GM23338 (cell line): Measurements from ENCODE around the gene UBL7. TPM values are rescaled to one million over a fixed set of nuclear protein-coding genes. Genes with fewer than 3 reads are reported as not detected.

Experiments
- ATAC-seq: fragments of 200-7000 bp; cut with Tn5 transposase; 3 replicates; pipeline ENCODE4 v1.9.1; 2020
- DNase-seq: peaks from one replicate; pipeline ENCODE4 v3.0.0-alpha.2; 2015; ENCODE audit warnings: low spot score
- H2AFZ ChIP-seq: fragments of 200-600 bp; sonication (generic); 2 replicates; pipeline ENCODE4 v1.8.0; 2016; ENCODE audit warnings: antibody characterized with exemption, mild to moderate bottlenecking, moderate library complexity
- H3F3A ChIP-seq: fragments of 200-600 bp; sonication (generic); replicated peaks from 2 replicates; pipeline ENCODE4 v1.8.0; 2017; ENCODE audit warnings: antibody characterized with exemption, mixed run types, low read depth
- H3K27ac ChIP-seq: fragments of 200-600 bp; sonication (generic); 2 replicates; pipeline ENCODE4 v1.6.1; 2016; ENCODE audit warnings: low read depth
- H3K27me3 ChIP-seq: fragments of 200-600 bp; sonication (generic); 2 replicates; pipeline ENCODE4 v1.8.0; 2016; ENCODE audit warnings: mild to moderate bottlenecking, mixed run types, moderate library complexity; ENCODE audit not compliant: insufficient read depth
- H3K36me3 ChIP-seq: fragments of 200-600 bp; sonication (generic); 2 replicates; pipeline ENCODE4 v1.8.0; 2016; ENCODE audit warnings: mild to moderate bottlenecking; ENCODE audit not compliant: insufficient read depth
- H3K4me1 ChIP-seq: fragments of 200-600 bp; sonication (generic); 2 replicates; pipeline ENCODE4 v1.8.0; 2016; ENCODE audit warnings: mild to moderate bottlenecking, moderate library complexity; ENCODE audit not compliant: insufficient read depth
- H3K4me2 ChIP-seq: fragments of 200-600 bp; sonication (generic); 2 replicates; pipeline ENCODE4 v1.7.1; 2017; ENCODE audit warnings: mixed run types
- H3K4me3 ChIP-seq: fragments of 200-600 bp; sonication (generic); 2 replicates; pipeline ENCODE4 v1.6.1; 2016; ENCODE audit warnings: mixed run types
- H3K79me2 ChIP-seq: fragments of 200-600 bp; sonication (generic); replicated peaks from 2 replicates; pipeline ENCODE4 v1.8.0; 2017; ENCODE audit warnings: mild to moderate bottlenecking; ENCODE audit not compliant: insufficient read depth
- H3K9me2 ChIP-seq: fragments of 200-600 bp; sonication (generic); 2 replicates; pipeline ENCODE4 v1.8.0; 2017; ENCODE audit not compliant: insufficient read depth
- H4K20me1 ChIP-seq: fragments of 200-600 bp; sonication (generic); replicated peaks from 2 replicates; pipeline ENCODE4 v1.8.0; 2017; ENCODE audit warnings: mild to moderate bottlenecking; ENCODE audit not compliant: insufficient read depth
- H3K27ac Mint-ChIP-seq: 2 replicates; pipeline ENCODE4 v1.8.0; 2020; ENCODE audit warnings: inconsistent platforms, mild to moderate bottlenecking, moderate library complexity, mixed read lengths
- H3K27me3 Mint-ChIP-seq: 3 replicates; pipeline ENCODE4 v1.8.0; 2022; ENCODE audit warnings: low read depth, mild to moderate bottlenecking, moderate library complexity, mixed read lengths, inconsistent platforms; ENCODE audit not compliant: insufficient read depth, poor library complexity
- H3K36me3 Mint-ChIP-seq: 3 replicates; pipeline ENCODE4 v1.8.0; 2021; ENCODE audit warnings: low read depth, mild to moderate bottlenecking, inconsistent platforms, moderate library complexity, mixed read lengths
- H3K4me1 Mint-ChIP-seq: 3 replicates; pipeline ENCODE4 v1.8.0; 2020; ENCODE audit warnings: mild to moderate bottlenecking, inconsistent platforms, mixed read lengths
- H3K4me3 Mint-ChIP-seq: 3 replicates; pipeline ENCODE4 v1.8.0; 2021; ENCODE audit warnings: moderate library complexity, mild to moderate bottlenecking, inconsistent platforms, mixed read lengths
- H3K9me3 Mint-ChIP-seq: 3 replicates; pipeline ENCODE4 v1.8.0; 2020; ENCODE audit warnings: moderate library complexity, mild to moderate bottlenecking, inconsistent platforms, mixed read lengths
- CREB1 ChIP-seq: fragments of 250-450 bp; sonication (Bioruptor Pico); IDR thresholded peaks from 2 replicates; pipeline ENCODE4 v1.5.0; 2020; ENCODE audit warnings: low read depth, mild to moderate bottlenecking, moderate library complexity
- EZH2 ChIP-seq: fragments of 200-600 bp; sonication (generic); IDR thresholded peaks from one replicate; pipeline ENCODE4 v1.8.0; 2017; ENCODE audit warnings: antibody characterized with exemption, mild to moderate bottlenecking, low read depth; ENCODE audit not compliant: unreplicated experiment
- EZH2phosphoT487 ChIP-seq: fragments of 200-600 bp; sonication (generic); IDR thresholded peaks from one replicate; pipeline ENCODE4 v1.8.1; 2018; ENCODE audit warnings: antibody characterized with exemption; ENCODE audit not compliant: unreplicated experiment
- JUNB ChIP-seq: IDR thresholded peaks from one replicate; pipeline ENCODE4 v1.6.1; 2016; ENCODE audit warnings: antibody characterized with exemption; ENCODE audit not compliant: unreplicated experiment
- NANOG ChIP-seq: IDR thresholded peaks from 2 replicates; pipeline ENCODE4 v1.6.1; 2016; ENCODE audit warnings: antibody characterized with exemption, borderline replicate concordance
- POLR2AphosphoS5 ChIP-seq: IDR thresholded peaks from 2 replicates; pipeline ENCODE4 v1.6.1; 2016; ENCODE audit warnings: antibody characterized with exemption, low read depth
- STAT1 ChIP-seq: IDR thresholded peaks from one replicate; pipeline ENCODE4 v1.6.1; 2016; ENCODE audit warnings: antibody characterized with exemption; ENCODE audit not compliant: unreplicated experiment
- ZNF114 ChIP-seq: fragments of 250-450 bp; sonication (Bioruptor Pico); IDR thresholded peaks from 2 replicates; pipeline ENCODE4 v1.5.0; 2020; ENCODE audit warnings: mild to moderate bottlenecking, moderate library complexity
- ZNF331 ChIP-seq: fragments of 250-450 bp; sonication (Bioruptor Pico); IDR thresholded peaks from 2 replicates; pipeline ENCODE4 v1.5.0; 2020; ENCODE audit warnings: low read depth, mild to moderate bottlenecking, moderate library complexity
- polyA plus RNA-seq: library from polyadenylated mRNA; unstranded; fragments of >200 nt; fragmentation: Nextera tagmentation; extraction: Ambion mirVana; gene quantifications from 2 replicates; pipeline ENCODE4 v1.2.1, GENCODE V29; 2016
- total RNA-seq: library from RNA; depleted of rRNA; stranded (reverse); fragments of >200 nt; shearing (Covaris generic); gene quantifications from 2 replicates; pipeline ENCODE4 v1.2.3, GENCODE V29; 2014
- TF ChIP-seq, protein P1 (sequence below): fragments of 250-450 bp; sonication (Bioruptor Pico); IDR thresholded peaks from 2 replicates; pipeline ENCODE4 v1.5.0; 2020; ENCODE audit warnings: mild to moderate bottlenecking, moderate library complexity
- TF ChIP-seq, protein P2 (sequence below), 2 experiments: fragments of 200-600 bp in 1 of 2; sonication (generic) in 1 of 2; conservative IDR thresholded peaks; 2 replicates each; pipeline versions ENCODE4 v1.5.1 to v1.6.1; 2016 to 2017; ENCODE audit warnings: antibody characterized with exemption in 2 of 2, low read depth in 2 of 2, mild to moderate bottlenecking in 2 of 2, moderate library complexity in 1 of 2
- TF ChIP-seq, protein P3 (sequence below): IDR thresholded peaks from 2 replicates; pipeline ENCODE4 v1.6.1; 2016; ENCODE audit warnings: antibody characterized with exemption
- TF ChIP-seq, protein P4 (sequence below): IDR thresholded peaks from one replicate; pipeline ENCODE4 v1.6.1; 2018; ENCODE audit warnings: antibody characterized with exemption; ENCODE audit not compliant: unreplicated experiment

UBL7 gene
- total and polyA plus RNA-seq, 2 experiments from 2014 or later = 73.7 to 99.2 TPM

DNA sequence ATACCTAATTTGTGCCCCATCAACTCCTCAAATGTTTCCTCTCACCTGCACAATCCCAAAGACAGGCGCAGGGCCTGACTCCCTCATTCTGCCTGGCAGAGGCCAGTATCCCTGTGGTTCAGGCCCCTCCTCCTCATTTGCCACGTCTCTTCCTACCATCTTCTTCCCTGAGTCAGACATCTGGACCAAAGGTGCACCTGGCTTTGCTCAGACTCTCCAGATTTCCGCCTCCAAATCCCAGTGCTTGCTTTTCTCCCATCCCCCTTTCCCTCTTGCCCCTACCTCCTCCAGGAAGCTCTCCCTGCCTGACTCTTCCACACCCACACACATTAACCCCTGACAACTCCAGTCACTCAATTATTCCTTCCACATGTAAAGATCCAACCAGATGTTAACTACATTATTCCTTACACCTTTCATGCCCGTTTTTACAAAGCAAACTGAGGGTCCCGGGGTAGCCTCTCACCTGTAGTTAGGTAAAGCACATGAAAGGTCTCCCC lies 46.8 kb downstream of the UBL7 start:
- no peak overlapping the region for H3K27ac Mint-ChIP-seq

More for the DNA sequence above, 46.8 kb downstream of the UBL7 start:
- Histone ChIP-seq H4K20me1 (no peaks in the 10 kb centered on the region; the same call in 1 of the 2 replicates), H2AFZ (no peak overlapping the region), H3K36me3 (no peaks in the 10 kb centered on the region), H3K27me3 (no peaks in the 10 kb centered on the region), H3K4me2 (no peak overlapping the region), H3K4me1 (no peaks in the 10 kb centered on the region), H3K9me2 (no peaks in the 10 kb centered on the region), H3K79me2 (no peaks in the 10 kb centered on the region), H3K4me3 (no peak overlapping the region), H3F3A (no peaks in the 10 kb centered on the region), H3K27ac (no peak overlapping the region)
- Mint-ChIP-seq H3K27me3 (peaks cover 3% of the 10 kb centered on the region), H3K4me1 (no peaks in the 10 kb centered on the region), H3K4me3 (no peak overlapping the region; the same call in 2 of the 3 replicates), H3K36me3 (peaks cover 10% of the 10 kb centered on the region), H3K9me3 (no peaks in the 10 kb centered on the region; the same call in 2 of the 3 replicates)
- no peak for ATAC-seq
- TF ChIP-seq STAT1 = no peak
- TF ChIP-seq EZH2phosphoT487 = no peak
- TF ChIP-seq NANOG = no peak
- TF ChIP-seq CREB1 (CRISPR knock-in tag) = no peak
- TF ChIP-seq POLR2AphosphoS5 = no peak
- TF ChIP-seq, protein P1, sequence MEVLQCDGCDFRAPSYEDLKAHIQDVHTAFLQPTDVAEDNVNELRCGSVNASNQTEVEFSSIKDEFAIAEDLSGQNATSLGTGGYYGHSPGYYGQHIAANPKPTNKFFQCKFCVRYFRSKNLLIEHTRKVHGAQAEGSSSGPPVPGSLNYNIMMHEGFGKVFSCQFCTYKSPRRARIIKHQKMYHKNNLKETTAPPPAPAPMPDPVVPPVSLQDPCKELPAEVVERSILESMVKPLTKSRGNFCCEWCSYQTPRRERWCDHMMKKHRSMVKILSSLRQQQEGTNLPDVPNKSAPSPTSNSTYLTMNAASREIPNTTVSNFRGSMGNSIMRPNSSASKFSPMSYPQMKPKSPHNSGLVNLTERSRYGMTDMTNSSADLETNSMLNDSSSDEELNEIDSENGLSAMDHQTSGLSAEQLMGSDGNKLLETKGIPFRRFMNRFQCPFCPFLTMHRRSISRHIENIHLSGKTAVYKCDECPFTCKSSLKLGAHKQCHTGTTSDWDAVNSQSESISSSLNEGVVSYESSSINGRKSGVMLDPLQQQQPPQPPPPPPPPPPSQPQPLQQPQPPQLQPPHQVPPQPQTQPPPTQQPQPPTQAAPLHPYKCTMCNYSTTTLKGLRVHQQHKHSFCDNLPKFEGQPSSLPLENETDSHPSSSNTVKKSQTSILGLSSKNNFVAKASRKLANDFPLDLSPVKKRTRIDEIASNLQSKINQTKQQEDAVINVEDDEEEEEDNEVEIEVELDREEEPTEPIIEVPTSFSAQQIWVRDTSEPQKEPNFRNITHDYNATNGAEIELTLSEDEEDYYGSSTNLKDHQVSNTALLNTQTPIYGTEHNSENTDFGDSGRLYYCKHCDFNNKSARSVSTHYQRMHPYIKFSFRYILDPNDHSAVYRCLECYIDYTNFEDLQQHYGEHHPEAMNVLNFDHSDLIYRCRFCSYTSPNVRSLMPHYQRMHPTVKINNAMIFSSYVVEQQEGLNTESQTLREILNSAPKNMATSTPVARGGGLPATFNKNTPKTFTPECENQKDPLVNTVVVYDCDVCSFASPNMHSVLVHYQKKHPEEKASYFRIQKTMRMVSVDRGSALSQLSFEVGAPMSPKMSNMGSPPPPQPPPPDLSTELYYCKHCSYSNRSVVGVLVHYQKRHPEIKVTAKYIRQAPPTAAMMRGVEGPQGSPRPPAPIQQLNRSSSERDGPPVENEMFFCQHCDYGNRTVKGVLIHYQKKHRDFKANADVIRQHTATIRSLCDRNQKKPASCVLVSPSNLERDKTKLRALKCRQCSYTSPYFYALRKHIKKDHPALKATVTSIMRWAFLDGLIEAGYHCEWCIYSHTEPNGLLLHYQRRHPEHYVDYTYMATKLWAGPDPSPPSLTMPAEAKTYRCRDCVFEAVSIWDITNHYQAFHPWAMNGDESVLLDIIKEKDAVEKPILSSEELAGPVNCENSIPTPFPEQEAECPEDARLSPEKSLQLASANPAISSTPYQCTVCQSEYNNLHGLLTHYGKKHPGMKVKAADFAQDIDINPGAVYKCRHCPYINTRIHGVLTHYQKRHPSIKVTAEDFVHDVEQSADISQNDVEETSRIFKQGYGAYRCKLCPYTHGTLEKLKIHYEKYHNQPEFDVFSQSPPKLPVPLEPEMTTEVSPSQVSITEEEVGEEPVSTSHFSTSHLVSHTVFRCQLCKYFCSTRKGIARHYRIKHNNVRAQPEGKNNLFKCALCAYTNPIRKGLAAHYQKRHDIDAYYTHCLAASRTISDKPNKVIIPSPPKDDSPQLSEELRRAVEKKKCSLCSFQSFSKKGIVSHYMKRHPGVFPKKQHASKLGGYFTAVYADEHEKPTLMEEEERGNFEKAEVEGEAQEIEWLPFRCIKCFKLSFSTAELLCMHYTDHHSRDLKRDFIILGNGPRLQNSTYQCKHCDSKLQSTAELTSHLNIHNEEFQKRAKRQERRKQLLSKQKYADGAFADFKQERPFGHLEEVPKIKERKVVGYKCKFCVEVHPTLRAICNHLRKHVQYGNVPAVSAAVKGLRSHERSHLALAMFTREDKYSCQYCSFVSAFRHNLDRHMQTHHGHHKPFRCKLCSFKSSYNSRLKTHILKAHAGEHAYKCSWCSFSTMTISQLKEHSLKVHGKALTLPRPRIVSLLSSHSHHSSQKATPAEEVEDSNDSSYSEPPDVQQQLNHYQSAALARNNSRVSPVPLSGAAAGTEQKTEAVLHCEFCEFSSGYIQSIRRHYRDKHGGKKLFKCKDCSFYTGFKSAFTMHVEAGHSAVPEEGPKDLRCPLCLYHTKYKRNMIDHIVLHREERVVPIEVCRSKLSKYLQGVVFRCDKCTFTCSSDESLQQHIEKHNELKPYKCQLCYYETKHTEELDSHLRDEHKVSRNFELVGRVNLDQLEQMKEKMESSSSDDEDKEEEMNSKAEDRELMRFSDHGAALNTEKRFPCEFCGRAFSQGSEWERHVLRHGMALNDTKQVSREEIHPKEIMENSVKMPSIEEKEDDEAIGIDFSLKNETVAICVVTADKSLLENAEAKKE (CRISPR knock-in tag) = no peak
- TF ChIP-seq ZNF114 (CRISPR knock-in tag) = no peak
- TF ChIP-seq, protein P2, sequence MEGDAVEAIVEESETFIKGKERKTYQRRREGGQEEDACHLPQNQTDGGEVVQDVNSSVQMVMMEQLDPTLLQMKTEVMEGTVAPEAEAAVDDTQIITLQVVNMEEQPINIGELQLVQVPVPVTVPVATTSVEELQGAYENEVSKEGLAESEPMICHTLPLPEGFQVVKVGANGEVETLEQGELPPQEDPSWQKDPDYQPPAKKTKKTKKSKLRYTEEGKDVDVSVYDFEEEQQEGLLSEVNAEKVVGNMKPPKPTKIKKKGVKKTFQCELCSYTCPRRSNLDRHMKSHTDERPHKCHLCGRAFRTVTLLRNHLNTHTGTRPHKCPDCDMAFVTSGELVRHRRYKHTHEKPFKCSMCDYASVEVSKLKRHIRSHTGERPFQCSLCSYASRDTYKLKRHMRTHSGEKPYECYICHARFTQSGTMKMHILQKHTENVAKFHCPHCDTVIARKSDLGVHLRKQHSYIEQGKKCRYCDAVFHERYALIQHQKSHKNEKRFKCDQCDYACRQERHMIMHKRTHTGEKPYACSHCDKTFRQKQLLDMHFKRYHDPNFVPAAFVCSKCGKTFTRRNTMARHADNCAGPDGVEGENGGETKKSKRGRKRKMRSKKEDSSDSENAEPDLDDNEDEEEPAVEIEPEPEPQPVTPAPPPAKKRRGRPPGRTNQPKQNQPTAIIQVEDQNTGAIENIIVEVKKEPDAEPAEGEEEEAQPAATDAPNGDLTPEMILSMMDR (conservative IDR thresholded peaks at IDR 0.05; ENCODE audit: low read depth in 2 of 2) = no peak
- TF ChIP-seq EZH2 = no peak
- TF ChIP-seq JUNB = no peak
- TF ChIP-seq, protein P3, sequence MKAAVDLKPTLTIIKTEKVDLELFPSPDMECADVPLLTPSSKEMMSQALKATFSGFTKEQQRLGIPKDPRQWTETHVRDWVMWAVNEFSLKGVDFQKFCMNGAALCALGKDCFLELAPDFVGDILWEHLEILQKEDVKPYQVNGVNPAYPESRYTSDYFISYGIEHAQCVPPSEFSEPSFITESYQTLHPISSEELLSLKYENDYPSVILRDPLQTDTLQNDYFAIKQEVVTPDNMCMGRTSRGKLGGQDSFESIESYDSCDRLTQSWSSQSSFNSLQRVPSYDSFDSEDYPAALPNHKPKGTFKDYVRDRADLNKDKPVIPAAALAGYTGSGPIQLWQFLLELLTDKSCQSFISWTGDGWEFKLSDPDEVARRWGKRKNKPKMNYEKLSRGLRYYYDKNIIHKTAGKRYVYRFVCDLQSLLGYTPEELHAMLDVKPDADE = no peak
- TF ChIP-seq, protein P4, sequence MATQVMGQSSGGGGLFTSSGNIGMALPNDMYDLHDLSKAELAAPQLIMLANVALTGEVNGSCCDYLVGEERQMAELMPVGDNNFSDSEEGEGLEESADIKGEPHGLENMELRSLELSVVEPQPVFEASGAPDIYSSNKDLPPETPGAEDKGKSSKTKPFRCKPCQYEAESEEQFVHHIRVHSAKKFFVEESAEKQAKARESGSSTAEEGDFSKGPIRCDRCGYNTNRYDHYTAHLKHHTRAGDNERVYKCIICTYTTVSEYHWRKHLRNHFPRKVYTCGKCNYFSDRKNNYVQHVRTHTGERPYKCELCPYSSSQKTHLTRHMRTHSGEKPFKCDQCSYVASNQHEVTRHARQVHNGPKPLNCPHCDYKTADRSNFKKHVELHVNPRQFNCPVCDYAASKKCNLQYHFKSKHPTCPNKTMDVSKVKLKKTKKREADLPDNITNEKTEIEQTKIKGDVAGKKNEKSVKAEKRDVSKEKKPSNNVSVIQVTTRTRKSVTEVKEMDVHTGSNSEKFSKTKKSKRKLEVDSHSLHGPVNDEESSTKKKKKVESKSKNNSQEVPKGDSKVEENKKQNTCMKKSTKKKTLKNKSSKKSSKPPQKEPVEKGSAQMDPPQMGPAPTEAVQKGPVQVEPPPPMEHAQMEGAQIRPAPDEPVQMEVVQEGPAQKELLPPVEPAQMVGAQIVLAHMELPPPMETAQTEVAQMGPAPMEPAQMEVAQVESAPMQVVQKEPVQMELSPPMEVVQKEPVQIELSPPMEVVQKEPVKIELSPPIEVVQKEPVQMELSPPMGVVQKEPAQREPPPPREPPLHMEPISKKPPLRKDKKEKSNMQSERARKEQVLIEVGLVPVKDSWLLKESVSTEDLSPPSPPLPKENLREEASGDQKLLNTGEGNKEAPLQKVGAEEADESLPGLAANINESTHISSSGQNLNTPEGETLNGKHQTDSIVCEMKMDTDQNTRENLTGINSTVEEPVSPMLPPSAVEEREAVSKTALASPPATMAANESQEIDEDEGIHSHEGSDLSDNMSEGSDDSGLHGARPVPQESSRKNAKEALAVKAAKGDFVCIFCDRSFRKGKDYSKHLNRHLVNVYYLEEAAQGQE = no peak
- TF ChIP-seq ZNF331 (CRISPR knock-in tag) = no peak
- DNase-seq = no peak
